HCEC 1CT (cell line): ENCODE data around the gene SCARB1.

Experiments
- DNase-seq: peaks from one replicate; pipeline ENCODE4 v3.0.0-alpha.2; 2017

The SCARB1 gene

DNA sequence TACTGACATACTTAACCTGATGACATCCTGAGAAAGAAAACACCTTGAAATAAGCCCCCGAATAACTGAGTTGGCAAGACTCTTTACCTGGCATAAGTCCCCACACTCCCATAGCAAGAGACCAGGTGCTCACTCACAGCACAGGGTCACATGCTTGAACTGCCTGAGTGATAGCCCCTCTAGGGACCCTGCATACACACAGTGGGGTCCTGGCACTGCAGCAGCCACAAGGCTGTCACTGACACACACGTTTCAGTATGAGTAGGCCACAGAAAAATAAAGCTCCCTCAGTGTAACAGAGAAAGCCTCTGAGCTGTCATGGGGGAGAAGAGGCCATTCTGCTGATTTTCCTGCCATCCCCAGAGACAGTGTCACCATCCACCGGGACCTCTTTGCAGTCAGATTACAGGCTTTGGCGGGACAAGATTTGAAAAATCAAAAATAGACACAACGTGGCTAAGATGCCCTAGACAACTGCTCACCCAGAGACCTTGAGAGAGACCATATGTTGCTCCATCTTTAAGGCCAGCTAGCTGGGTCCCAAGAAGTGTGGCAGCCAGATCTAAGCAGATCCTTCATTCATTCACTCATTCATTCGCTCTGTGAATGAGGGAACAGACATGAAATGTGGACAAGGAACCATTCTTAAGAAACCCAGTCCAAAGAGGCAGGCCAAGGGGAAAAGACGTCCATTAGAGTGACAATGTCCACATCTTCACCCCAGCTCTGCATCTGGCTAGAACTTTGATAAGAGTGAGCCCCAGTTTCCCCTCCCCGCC, 1.6 kb downstream of the SCARB1 start:
- DNase-seq = no peak

DNA sequence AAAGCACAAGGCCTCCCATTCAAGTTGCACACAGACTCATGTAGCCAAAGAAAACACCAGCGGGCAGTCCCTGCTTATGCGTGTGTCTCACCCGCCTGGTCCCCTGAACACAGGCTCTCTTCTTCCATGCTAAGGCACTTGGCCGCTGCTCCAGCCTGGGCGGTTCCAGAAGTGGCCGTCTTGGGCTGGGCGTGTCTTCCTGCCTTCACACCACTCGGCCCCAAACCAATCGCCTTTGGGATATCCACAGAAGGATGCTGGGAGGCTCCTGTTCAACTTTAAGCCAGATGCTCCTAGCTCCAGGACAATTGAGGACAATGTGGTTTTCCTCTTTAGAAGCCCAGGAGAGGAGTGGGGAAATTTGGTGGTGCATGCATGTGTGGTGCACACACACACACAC, 2.2 kb downstream of the SCARB1 start:
- no peak for DNase-seq

- DNase-seq = no peak
Measured at GRCh38 chr12:124857921-124858461, 5.7 kb downstream of the SCARB1 start.

GRCh38 chr12:124856842-124857178, 6.9 kb downstream of the SCARB1 start:
- DNase-seq = no peak

- DNase-seq = no peak
Measured at GRCh38 chr12:124856132-124856841, 7.4 kb downstream of the SCARB1 start.

- no peak for DNase-seq
Measured at GRCh38 chr12:124855275-124855957, 8.2 kb downstream of the SCARB1 start.

GRCh38 chr12:124854637-124855184, 9.0 kb downstream of the SCARB1 start:
- no peak for DNase-seq

DNA sequence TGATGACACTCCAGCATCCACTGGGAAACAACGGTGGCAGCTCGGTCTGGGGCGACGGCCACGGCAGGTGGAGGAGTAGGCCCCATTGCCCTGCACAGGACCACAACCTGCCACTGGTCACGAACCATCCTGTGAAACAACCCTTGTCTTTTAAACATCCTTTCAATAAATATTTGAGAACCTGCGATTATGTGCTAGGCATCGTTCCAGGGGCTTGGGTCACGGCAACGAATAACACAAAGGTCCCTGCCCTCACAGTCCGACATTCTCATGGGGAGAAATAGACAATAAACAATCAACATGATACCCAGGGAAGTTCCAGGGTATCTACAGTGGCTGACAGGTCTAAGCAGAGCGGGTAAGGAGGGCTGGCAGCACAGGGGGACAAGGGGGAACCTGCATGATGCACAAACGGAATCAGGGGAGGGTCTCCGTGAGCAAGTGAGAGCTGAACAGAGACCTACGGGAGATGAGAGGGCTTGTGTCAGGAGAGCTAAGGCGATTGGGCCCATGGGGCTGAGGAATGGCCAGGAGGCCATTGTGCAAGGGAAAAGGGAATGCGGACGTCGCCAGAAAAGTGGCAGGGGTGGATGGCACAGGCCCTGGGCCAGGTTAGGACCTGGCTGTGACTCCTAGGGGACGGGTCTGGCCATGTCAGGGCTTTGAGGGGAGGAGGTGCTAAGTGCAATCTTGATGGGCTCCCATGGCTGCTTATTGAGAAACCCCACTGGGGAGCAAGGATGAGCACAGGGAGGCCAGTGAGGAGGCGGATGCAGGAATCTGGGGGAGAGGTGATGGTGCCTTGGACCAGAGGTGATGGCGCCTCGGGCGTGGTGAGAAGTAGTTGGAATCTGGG, 9.7 kb downstream of the SCARB1 start:
- no peak for DNase-seq

DNA sequence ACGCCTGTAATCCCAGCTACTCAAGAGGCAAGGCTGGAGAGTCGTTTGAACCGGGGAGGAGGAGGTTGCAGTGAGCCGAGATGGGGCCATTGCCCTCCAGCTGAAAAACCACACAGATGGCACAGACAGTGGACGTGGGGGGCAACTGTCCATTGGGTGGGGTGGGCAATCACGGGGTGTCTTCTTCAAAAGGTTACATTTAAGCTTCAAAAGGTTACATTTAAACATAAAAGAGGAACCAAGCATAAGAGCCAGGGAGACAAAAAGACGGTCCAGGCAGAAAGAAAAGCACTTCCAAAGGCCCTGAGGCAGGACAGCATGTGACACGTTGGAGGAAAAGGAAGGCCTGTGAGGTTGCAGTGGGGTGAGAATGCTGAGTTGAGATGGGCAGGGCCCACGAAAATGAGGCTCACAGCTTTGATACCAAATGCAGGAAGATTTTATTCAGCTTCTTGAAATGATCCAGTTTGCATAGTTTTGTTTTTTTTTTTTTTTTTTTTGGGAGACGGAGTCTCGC, 10.7 kb downstream of the SCARB1 start:
- no peak for DNase-seq

GRCh38 chr12:124852329-124852831, 11.3 kb downstream of the SCARB1 start:
- no peak for DNase-seq

DNA sequence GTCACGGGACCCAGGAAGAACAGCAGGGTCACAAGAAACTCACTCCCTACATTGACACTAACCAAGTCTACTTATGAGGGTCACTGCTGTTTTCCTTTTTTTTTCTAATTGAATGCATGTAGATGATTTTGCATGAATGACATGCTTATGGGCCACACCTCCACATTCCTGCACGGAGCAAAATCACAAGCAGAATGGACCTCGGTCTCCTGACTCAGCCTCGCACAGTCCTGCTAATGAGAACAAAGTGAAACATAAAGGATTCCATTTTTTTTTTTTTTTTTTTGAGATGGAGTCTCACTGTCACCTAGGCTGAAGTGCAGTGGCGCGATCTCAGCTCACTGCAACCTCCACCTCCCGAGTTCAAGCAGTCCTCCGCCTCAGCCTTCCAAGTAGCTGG, 12.3 kb downstream of the SCARB1 start:
- no peak for DNase-seq

GRCh38 chr12:124849382-124849781, 14.3 kb downstream of the SCARB1 start:
- DNase-seq = no peak

GRCh38 chr12:124848621-124849380, 14.9 kb downstream of the SCARB1 start:
- no peak for DNase-seq

DNA sequence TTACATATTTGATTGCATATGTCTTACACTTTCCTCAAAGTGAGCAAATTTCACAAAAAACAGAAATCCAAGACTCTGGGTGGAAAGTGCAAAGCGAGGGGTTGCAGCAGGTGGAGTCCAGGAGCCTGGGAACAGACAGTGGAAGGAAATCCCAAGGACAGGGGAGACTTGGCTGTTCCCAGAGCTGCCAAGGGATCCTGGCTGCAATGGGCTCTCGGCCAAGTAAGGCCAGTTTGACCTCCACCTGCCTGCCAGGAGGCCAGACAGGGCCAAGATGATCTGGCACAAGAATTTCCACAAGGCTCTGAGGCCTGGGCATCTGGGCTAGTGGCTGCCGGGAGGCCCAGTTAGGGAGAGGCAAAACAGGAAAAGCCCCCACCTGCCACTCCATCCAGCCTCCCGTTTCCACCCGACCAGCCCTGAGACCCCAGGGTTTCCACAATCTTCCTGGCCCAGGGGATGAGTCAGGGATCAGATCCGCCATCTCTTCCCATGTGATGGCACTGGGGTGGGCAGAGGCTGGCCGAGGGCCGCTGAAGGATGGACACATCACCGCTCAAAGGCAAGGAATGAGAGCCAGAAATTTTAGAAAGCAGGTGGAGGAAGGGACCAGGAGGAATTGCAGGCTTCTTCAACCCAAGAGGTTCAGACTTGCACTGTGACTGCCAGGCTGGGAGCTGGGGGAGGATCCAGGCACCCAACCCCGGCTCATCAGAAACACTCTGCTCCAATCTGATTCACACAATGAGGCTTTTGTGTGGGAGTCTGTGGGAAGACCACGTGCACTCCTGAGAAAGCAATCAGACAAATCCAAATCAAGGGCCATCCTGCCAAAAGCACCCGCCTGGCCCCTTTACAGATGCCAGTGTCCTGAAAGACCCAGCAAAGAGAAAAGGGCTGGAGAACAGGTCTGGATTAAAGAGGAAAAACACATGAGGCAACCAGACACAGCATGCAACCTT, 16.3 kb downstream of the SCARB1 start:
- no peak for DNase-seq

DNA sequence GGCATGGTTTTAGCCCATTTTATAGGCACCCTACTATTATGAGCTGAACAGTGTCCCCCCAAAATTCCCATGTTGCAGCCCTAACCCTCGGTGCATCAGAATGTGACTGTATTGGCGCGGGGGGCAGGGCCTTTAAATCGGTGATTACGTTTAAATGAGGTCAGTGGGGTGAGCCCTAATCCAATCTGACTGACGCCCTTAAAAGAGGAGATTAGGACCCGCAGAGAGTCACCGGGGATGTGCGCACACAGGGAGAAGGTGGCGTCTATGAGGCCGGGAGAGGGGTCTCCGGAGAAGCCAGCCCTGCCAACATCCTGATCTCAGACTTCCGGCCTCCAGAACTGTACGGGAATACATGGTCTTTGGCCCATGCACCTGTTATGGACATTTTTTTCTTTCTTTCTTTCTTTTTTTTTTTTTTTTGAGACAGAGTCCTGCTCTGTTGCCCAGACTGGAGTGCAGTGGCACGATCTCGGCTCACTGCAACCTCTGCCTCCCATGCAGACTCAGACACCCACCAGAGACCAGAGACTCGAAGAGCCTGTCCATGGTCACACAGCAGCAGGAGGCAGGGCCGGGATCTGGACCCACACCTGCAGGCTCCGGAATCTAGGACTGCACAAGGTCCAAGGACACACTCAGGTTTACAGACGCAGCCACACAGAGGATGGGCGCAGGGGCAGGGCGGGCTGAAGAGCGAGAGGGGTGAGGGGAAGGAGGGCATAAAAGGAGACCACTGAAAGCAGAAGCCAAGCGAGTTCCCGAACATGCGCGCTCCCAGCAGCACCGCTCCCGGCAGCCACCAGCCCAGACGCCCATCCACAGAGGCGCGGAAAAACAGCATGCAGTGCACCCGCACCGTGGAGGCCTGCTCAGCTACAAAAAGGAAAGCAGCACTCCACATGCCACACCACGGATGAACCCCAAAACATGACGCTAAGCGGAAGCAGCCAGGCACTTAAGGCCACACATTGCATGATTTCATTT, 19.0 kb downstream of the SCARB1 start:
- DNase-seq = no peak

GRCh38 chr12:124842800-124843510, 20.7 kb downstream of the SCARB1 start:
- no peak for DNase-seq

DNA sequence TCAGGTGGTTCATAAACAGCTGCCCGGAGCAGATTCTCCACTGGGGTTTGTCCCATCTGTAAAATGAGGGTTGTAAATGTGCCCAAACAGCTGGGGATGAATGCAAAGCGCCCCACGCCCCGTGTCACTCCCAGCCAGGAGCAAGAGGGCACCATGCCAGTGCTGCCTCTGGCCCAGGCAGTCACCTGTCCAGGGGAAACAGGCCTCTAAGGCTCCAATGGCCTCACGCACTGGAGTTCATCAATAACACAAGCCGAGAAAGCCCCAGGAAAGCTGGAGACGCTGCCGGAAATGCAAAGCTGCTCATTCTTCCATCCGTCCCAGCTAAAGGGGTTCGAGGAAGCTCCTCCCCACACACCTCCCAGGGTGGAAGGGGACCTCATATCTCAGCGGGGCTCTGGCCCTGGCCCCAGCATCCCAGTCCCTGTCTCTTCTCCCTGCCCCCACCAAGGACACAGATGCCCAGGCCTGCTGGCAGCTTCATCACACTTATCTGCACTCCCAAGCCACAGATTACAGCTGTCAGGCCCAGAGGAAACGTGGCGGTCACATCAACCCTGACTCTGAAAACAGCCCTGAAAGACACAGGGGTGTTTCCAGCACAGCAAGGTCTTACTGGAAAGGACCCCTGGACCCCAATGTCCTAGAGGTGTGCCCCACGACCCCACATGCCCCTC, 21.5 kb downstream of the SCARB1 start:
- no peak for DNase-seq
